ENCODE measurements around the gene ARHGEF12. TPM values are rescaled to one million over a fixed set of nuclear protein-coding genes. Genes with fewer than 3 reads are reported as not detected.
A peak's percentile ranks its signal among the peaks of the same experiment; 100 is the strongest.
"Not testable (repeated sequence)": the region's sequence is repeated elsewhere in the genome, so short reads cannot be mapped to it uniquely, and the experiment has no call there.

Gene ARHGEF12
- total RNA-seq, 1 experiment from 2014 or later = 20.8 TPM

- no peak for DNase-seq (ENCODE audit: low read depth)
Measured at GRCh38 chr11:120492486-120492885, 156.3 kb downstream of the ARHGEF12 start.

GRCh38 chr11:120494595-120494994 lies 158.4 kb downstream of the ARHGEF12 start:
- no peak for DNase-seq (ENCODE audit: low read depth)

- DNase-seq (ENCODE audit: low read depth) = no peak
Measured at GRCh38 chr11:120499088-120499487, 162.9 kb downstream of the ARHGEF12 start.

GRCh38 chr11:120499859-120500258 lies 163.6 kb downstream of the ARHGEF12 start:
- no peak for DNase-seq (ENCODE audit: low read depth)

- DNase-seq (ENCODE audit: low read depth) = no peak
Measured at GRCh38 chr11:120500414-120501071, 164.3 kb downstream of the ARHGEF12 start.

GRCh38 chr11:120501440-120501839 lies 165.2 kb downstream of the ARHGEF12 start:
- no peak for DNase-seq (ENCODE audit: low read depth)

GRCh38 chr11:120501976-120502755 lies 166.0 kb downstream of the ARHGEF12 start:
- DNase-seq (ENCODE audit: low read depth) = no peak

GRCh38 chr11:120503529-120503928 lies 167.3 kb downstream of the ARHGEF12 start:
- not testable (repeated sequence) for DNase-seq (ENCODE audit: low read depth)

GRCh38 chr11:120505801-120506425 lies 169.7 kb downstream of the ARHGEF12 start:
- DNase-seq (ENCODE audit: low read depth) = no peak

- DNase-seq (ENCODE audit: low read depth) = no peak
Measured at GRCh38 chr11:120509346-120510053, 173.3 kb downstream of the ARHGEF12 start.

- DNase-seq (ENCODE audit: low read depth) = no peak
Measured at GRCh38 chr11:120510406-120511115, 174.3 kb downstream of the ARHGEF12 start.

- DNase-seq (ENCODE audit: low read depth) = peak; percentile 82
Measured at GRCh38 chr11:120511116-120511819, 175.1 kb downstream of the ARHGEF12 start, which contains the start of gene GRIK4. Gene GRIK4 (plus strand): TSS chr11:120511748. CDS start chr11:120660319, 148,571 bp downstream.

GRCh38 chr11:120511820-120512738 lies 175.9 kb downstream of the ARHGEF12 start:
- DNase-seq (ENCODE audit: low read depth) = no peak

GRCh38 chr11:120512739-120513435 lies 176.7 kb downstream of the ARHGEF12 start:
- peak; percentile 23 for DNase-seq (ENCODE audit: low read depth)

GRCh38 chr11:120513436-120514315 lies 177.5 kb downstream of the ARHGEF12 start:
- DNase-seq (ENCODE audit: low read depth) = no peak

GRCh38 chr11:120514541-120515121 lies 178.4 kb downstream of the ARHGEF12 start:
- DNase-seq (ENCODE audit: low read depth) = no peak

GRCh38 chr11:120515186-120515723 lies 179.0 kb downstream of the ARHGEF12 start:
- DNase-seq (ENCODE audit: low read depth) = no peak

All from Daoy (cell line).